ENCODE data around the gene C17orf107. TPM values are rescaled to one million over a fixed set of nuclear protein-coding genes. Genes with fewer than 3 reads are reported as not detected.

Gene C17orf107
- total and polyA plus RNA-seq, 2 of the 13 experiments (the other 11 are each of a cell fraction or from before 2014, with no cell fraction given) = 0.20 to 0.59 TPM

DNA sequence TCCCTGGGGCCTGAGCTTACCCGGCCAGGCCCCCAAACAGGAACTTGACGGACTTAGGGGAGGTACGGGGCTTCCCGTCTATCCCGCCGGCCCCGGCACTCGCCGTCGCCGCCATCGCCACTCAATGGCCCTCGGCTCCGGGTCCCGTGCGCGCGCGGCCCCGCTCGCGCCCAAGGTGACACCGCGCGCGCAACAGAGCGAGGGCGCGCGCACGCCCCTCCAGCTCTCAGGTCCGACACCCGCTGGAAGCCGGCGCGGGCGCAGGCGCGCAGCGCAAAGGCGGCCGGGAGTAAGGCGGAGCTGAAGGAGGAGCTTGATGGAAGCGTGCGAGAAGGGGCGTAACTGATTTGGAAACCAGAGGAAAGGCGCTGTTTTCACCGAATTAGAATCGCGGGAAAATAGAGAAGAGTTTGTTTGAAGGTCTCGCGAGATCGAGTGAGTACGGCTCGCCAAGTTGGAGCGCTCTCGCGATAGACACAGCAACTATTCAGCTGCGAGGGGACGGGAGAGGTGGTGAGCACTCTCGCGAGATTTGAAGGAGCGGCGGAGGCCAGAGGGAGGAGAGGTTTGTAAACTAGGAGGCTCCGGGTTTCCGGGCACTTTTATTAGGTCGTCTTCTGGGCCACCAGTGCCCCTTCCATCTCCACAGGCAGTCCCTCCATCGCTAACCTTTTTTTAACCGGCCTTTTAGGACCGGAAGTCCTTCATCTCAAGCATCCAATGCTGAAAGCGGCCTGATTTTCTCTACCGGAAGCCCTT lies 40.6 kb downstream of the C17orf107 start, which contains the start of the genes RNF167 and SLC25A11 (continued):
- TF ChIP-seq SRSF1 (optimal IDR thresholded peaks at IDR 0.05; ENCODE audit: low read depth, low read length) = no peak
- TF ChIP-seq HCFC1 (IDR thresholded peaks at IDR 0.05; ENCODE audit: low read depth, low read length) = no peak
- peak; percentile 10; the same call in 1 of the 2 replicates for TF ChIP-seq ELF3 (CRISPR knock-in tag; IDR thresholded peaks at IDR 0.05)
- TF ChIP-seq, protein P1, sequence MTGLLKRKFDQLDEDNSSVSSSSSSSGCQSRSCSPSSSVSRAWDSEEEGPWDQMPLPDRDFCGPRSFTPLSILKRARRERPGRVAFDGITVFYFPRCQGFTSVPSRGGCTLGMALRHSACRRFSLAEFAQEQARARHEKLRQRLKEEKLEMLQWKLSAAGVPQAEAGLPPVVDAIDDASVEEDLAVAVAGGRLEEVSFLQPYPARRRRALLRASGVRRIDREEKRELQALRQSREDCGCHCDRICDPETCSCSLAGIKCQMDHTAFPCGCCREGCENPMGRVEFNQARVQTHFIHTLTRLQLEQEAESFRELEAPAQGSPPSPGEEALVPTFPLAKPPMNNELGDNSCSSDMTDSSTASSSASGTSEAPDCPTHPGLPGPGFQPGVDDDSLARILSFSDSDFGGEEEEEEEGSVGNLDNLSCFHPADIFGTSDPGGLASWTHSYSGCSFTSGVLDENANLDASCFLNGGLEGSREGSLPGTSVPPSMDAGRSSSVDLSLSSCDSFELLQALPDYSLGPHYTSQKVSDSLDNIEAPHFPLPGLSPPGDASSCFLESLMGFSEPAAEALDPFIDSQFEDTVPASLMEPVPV (CRISPR knock-in tag; IDR thresholded peaks at IDR 0.05) = no peak
- TF ChIP-seq GLI4 (CRISPR knock-in tag; IDR thresholded peaks at IDR 0.05; ENCODE audit: borderline replicate concordance) = no peak
- no peak for TF ChIP-seq SOX13 (IDR thresholded peaks at IDR 0.05)
- no peak for TF ChIP-seq SOX13 (CRISPR knock-in tag; conservative IDR thresholded peaks at IDR 0.05 in 1 of 2, IDR thresholded peaks at IDR 0.05 in 1 of 2)
- TF ChIP-seq ZNF253 (CRISPR knock-in tag; IDR thresholded peaks at IDR 0.05; ENCODE audit: borderline replicate concordance) = no peak
- TF ChIP-seq ZNF629 (CRISPR knock-in tag; conservative IDR thresholded peaks at IDR 0.05) = no peak
- no peak for TF ChIP-seq ZNF232 (CRISPR knock-in tag; IDR thresholded peaks at IDR 0.05; ENCODE audit: borderline replicate concordance)
- TF ChIP-seq, protein P2, sequence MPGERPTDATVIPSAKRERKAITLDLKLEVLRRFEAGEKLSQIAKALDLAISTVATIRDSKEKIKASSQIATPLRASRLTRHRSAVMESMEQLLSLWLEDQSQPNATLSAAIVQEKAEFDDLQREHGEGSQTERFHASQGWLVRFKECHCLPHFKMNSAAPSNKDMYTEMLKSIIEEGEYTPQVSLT (CRISPR knock-in tag; IDR thresholded peaks at IDR 0.05; ENCODE audit: borderline replicate concordance, low read depth) = no peak
- TF ChIP-seq ZNF883 (CRISPR knock-in tag; IDR thresholded peaks at IDR 0.05; ENCODE audit: not compliant biosample characterization) = peak; percentile 30
- no peak for TF ChIP-seq GABPA (IDR thresholded peaks at IDR 0.05; ENCODE audit: low read depth, low read length)
- no peak; the same call in none of the 2 replicates for TF ChIP-seq GABPA (CRISPR knock-in tag; IDR thresholded peaks at IDR 0.05; ENCODE audit: low read depth)
- TF ChIP-seq ZNF292 (CRISPR knock-in tag; IDR thresholded peaks at IDR 0.05; ENCODE audit: borderline replicate concordance, low read depth) = no peak
- TF ChIP-seq RORA (CRISPR knock-in tag; IDR thresholded peaks at IDR 0.05) = no peak
- no peak for TF ChIP-seq RFX1 (IDR thresholded peaks at IDR 0.05)
- no peak for TF ChIP-seq MIER2 (CRISPR knock-in tag; IDR thresholded peaks at IDR 0.05)
- no peak for TF ChIP-seq ZNF335 (CRISPR knock-in tag; IDR thresholded peaks at IDR 0.05)
- TF ChIP-seq ZNF343 (CRISPR knock-in tag; IDR thresholded peaks at IDR 0.05) = 0 out of 2 replicates have a peak, but pooled peaks have one; percentile 13
- 0 out of 2 replicates have a peak, but pooled peaks have one; percentile 22 for TF ChIP-seq ERF (CRISPR knock-in tag; IDR thresholded peaks at IDR 0.05)
- TF ChIP-seq, protein P3, sequence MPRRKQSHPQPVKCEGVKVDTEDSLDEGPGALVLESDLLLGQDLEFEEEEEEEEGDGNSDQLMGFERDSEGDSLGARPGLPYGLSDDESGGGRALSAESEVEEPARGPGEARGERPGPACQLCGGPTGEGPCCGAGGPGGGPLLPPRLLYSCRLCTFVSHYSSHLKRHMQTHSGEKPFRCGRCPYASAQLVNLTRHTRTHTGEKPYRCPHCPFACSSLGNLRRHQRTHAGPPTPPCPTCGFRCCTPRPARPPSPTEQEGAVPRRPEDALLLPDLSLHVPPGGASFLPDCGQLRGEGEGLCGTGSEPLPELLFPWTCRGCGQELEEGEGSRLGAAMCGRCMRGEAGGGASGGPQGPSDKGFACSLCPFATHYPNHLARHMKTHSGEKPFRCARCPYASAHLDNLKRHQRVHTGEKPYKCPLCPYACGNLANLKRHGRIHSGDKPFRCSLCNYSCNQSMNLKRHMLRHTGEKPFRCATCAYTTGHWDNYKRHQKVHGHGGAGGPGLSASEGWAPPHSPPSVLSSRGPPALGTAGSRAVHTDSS (CRISPR knock-in tag; conservative IDR thresholded peaks at IDR 0.05) = no peak
- no peak for TF ChIP-seq PAF1 (CRISPR knock-in tag; IDR thresholded peaks at IDR 0.05)
- TF ChIP-seq NFRKB (IDR thresholded peaks at IDR 0.05) = no peak
- TF ChIP-seq ZMYM3 (CRISPR knock-in tag; IDR thresholded peaks at IDR 0.05) = no peak
- TF ChIP-seq, protein P4, sequence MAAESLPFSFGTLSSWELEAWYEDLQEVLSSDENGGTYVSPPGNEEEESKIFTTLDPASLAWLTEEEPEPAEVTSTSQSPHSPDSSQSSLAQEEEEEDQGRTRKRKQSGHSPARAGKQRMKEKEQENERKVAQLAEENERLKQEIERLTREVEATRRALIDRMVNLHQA (CRISPR knock-in tag; IDR thresholded peaks at IDR 0.05) = no peak
- TF ChIP-seq, protein P5, sequence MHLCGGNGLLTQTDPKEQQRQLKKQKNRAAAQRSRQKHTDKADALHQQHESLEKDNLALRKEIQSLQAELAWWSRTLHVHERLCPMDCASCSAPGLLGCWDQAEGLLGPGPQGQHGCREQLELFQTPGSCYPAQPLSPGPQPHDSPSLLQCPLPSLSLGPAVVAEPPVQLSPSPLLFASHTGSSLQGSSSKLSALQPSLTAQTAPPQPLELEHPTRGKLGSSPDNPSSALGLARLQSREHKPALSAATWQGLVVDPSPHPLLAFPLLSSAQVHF (CRISPR knock-in tag; IDR thresholded peaks at IDR 0.05) = no peak
- TF ChIP-seq KAT7 (CRISPR knock-in tag; IDR thresholded peaks at IDR 0.05; ENCODE audit: borderline replicate concordance) = no peak

Data from HepG2 (cell line).